DOHH2 (cell line): Measurements from ENCODE around the gene CYTH1.
A peak's percentile ranks its signal among the peaks of the same experiment; 100 is the strongest.

Experiments
- H3F3A ChIP-seq: fragments of 200-600 bp; sonication (generic), shearing (Covaris generic); 2 replicates; pipeline ENCODE4 v1.6.0; 2016; ENCODE audit warnings: antibody characterized with exemption, mild to moderate bottlenecking; ENCODE audit not compliant: control insufficient read depth, insufficient read depth
- H3K27ac ChIP-seq: fragments of 200-600 bp; sonication (generic); 2 replicates; pipeline ENCODE4 v1.5.1; 2014; ENCODE audit warnings: low read depth, mild to moderate bottlenecking, low read length, moderate library complexity
- H3K27me3 ChIP-seq: fragments of 200-600 bp; sonication (generic); 2 replicates; pipeline ENCODE4 v1.6.1; 2014; ENCODE audit warnings: mild to moderate bottlenecking, low read length, mixed read lengths; ENCODE audit not compliant: control insufficient read depth
- H3K36me3 ChIP-seq: fragments of 200-600 bp; sonication (generic); 2 replicates; pipeline ENCODE4 v1.6.1; 2014; ENCODE audit warnings: mild to moderate bottlenecking, low read length, moderate library complexity, mixed read lengths; ENCODE audit not compliant: control insufficient read depth
- H3K4me1 ChIP-seq: fragments of 200-600 bp; sonication (generic); 2 replicates; pipeline ENCODE4 v1.6.1; 2014; ENCODE audit warnings: mild to moderate bottlenecking, low read length, mixed read lengths; ENCODE audit not compliant: control insufficient read depth
- H3K4me2 ChIP-seq: fragments of 200-600 bp; sonication (generic); 2 replicates; pipeline ENCODE4 v1.6.0; 2014; ENCODE audit warnings: mild to moderate bottlenecking, low read length, moderate library complexity
- H3K4me3 ChIP-seq: fragments of 200-600 bp; sonication (generic); 2 replicates; pipeline ENCODE4 v1.5.1; 2014; ENCODE audit warnings: mild to moderate bottlenecking, low read length, mixed read lengths
- H3K79me2 ChIP-seq: fragments of 200-600 bp; sonication (generic); 2 replicates; pipeline ENCODE4 v1.6.1; 2014; ENCODE audit warnings: mild to moderate bottlenecking, low read length, mixed read lengths; ENCODE audit not compliant: control insufficient read depth
- H3K9me2 ChIP-seq: fragments of 200-600 bp; sonication (generic); replicated peaks from 2 replicates; pipeline ENCODE4 v1.6.1; 2014; ENCODE audit warnings: mild to moderate bottlenecking, low read length, mixed read lengths; ENCODE audit not compliant: control insufficient read depth
- H3K9me3 ChIP-seq: fragments of 200-600 bp; sonication (generic); 2 replicates; pipeline ENCODE4 v1.6.1; 2014; ENCODE audit warnings: antibody characterized with exemption, low read length, mixed read lengths; ENCODE audit not compliant: control insufficient read depth, insufficient read depth
- H4K20me1 ChIP-seq: fragments of 200-600 bp; sonication (generic); 2 replicates; pipeline ENCODE4 v1.6.0; 2014; ENCODE audit warnings: low read depth, mild to moderate bottlenecking, antibody characterized with exemption, low read length, moderate library complexity; ENCODE audit not compliant: control insufficient read depth, insufficient read depth
- EZH2phosphoT487 ChIP-seq: fragments of 200-600 bp; sonication (generic); IDR thresholded peaks from 2 replicates; pipeline ENCODE4 v1.6.1; 2017; ENCODE audit warnings: borderline replicate concordance, mild to moderate bottlenecking, antibody characterized with exemption, low read length, moderate library complexity, mixed read lengths
- TF ChIP-seq, protein P1 (sequence below): fragments of 200-600 bp; sonication (generic); IDR thresholded peaks from one replicate; pipeline ENCODE4 v1.5.1; 2014; ENCODE audit warnings: antibody characterized with exemption, mild to moderate bottlenecking, low read depth, low read length; ENCODE audit not compliant: poor library complexity, severe bottlenecking

CYTH1 gene

DNA sequence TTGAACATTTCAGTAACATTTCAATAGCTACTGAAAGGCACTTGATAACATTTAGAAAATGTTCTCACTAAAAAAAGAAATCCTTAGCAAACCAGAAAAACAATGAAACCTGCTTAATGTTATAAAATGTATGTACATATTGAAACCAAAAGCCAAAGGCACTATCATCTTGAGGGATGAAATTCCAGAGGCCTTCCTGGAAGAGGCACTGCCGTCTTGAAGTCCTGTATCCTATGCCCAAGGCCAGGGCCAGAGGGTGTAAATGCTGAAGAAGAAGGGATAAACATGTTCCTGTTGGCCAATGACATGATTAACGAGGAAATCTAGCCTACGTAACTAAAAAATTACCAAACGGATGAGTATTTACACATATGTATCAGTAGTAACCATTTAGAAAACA is 147.9 kb downstream of the CYTH1 start:
- TF ChIP-seq, protein P1, sequence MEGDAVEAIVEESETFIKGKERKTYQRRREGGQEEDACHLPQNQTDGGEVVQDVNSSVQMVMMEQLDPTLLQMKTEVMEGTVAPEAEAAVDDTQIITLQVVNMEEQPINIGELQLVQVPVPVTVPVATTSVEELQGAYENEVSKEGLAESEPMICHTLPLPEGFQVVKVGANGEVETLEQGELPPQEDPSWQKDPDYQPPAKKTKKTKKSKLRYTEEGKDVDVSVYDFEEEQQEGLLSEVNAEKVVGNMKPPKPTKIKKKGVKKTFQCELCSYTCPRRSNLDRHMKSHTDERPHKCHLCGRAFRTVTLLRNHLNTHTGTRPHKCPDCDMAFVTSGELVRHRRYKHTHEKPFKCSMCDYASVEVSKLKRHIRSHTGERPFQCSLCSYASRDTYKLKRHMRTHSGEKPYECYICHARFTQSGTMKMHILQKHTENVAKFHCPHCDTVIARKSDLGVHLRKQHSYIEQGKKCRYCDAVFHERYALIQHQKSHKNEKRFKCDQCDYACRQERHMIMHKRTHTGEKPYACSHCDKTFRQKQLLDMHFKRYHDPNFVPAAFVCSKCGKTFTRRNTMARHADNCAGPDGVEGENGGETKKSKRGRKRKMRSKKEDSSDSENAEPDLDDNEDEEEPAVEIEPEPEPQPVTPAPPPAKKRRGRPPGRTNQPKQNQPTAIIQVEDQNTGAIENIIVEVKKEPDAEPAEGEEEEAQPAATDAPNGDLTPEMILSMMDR: no peak
- no peak for TF ChIP-seq EZH2phosphoT487
- Histone ChIP-seq H3K4me1 (peaks cover 47% of the 10 kb centered on the region), H3K4me2 (no peak overlapping the region), H3K9me3 (no peaks in the 10 kb centered on the region), H3K79me2 (no peaks in the 10 kb centered on the region), H3K27ac (no peak overlapping the region), H3K27me3 (no peaks in the 10 kb centered on the region), H4K20me1 (no peaks in the 10 kb centered on the region), H3F3A (peaks cover 21% of the 10 kb centered on the region), H3K4me3 (no peak overlapping the region), H3K36me3 (no peaks in the 10 kb centered on the region), H3K9me2 (no peaks in the 10 kb centered on the region)

DNA sequence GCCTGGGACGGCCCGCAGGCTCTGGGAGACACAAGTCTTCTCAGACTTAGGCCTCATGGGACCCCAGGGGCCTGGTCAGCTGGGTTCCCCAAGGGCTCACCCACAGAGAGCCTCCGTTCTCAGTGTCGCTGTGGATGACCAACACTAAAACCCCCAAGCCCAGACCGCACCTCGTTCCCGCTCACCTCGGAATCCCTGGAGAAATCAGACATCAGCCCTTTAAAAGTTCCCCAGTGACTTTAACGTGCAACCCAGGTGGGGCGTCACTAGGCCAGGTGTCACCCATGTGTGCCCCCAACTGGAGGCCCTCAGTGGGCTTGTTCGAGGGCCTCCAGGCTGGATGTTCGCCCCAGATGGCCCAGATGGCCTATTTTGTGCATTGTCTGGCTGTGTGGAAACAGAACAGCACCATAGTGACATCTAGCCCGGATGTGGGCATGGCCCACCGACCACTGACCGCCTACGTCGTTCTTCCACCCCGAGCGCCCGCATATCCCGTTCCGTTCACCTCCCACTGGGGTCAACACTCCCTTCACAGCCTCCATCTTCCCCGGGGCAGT is 152.6 kb downstream of the CYTH1 start:
- no peaks in the 10 kb centered on the region for H4K20me1 ChIP-seq
- H3K4me1 ChIP-seq: peaks cover 52% of the 10 kb centered on the region
- H3F3A ChIP-seq: peaks cover 19% of the 10 kb centered on the region
- H3K36me3 ChIP-seq: no peaks in the 10 kb centered on the region
- no peaks in the 10 kb centered on the region for H3K27me3 ChIP-seq
- peak overlapping the region; percentile 95 for H3K27ac ChIP-seq
- TF ChIP-seq, protein P1: no peak
- no peak for TF ChIP-seq EZH2phosphoT487
- H3K4me2 ChIP-seq: peak overlapping the region; percentile 57
- no peaks in the 10 kb centered on the region for H3K79me2 ChIP-seq
- H3K9me2 ChIP-seq: no peaks in the 10 kb centered on the region
- H3K4me3 ChIP-seq: peak overlapping the region; percentile 48
- H3K9me3 ChIP-seq: no peaks in the 10 kb centered on the region

DNA sequence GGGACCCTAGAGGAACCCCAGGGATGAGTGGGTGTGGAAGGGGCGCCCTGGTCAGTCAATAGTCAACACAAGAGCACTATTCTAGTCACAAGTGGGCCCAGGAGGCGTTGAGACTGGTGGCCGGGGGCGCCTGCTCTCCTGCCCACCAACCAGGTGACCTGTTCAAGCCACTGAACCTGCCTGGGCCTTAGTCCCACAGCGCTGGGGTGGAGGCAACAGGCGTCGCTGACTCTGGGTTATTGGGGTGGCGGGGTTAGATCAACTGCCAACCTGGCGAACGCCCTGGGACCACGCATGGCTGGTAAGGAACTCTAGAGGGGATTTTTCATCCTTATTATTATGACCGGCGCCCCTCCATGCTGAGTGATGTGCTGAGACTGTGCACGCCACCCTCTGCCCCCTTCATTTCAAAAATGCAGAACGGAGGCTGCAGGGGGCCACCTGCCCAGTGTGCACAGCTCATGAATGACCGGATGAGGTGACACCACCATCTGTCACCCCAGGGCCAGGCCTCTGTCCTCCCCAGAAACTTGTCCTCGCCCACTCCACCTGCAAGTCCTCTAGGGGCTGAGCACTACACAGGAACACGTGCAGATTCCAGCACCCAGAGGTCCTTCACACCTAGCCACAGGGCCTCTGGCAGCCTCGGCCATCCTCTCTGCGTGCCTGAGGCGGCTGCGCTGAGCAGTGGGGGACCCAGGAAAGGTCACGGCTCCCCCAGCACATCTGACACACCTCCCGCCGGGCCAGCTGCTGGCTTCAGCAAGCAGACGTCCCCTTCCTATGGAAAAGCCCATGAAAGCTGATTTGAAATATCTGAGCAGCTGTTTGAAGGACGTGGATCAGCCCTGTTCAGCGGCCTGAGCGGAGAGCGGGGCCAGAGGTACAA is 153.3 kb downstream of the CYTH1 start:
- Histone ChIP-seq H3K27ac (no peak overlapping the region), H3K4me3 (no peak overlapping the region), H3K36me3 (no peaks in the 10 kb centered on the region), H3K79me2 (no peaks in the 10 kb centered on the region), H3F3A (peaks cover 17% of the 10 kb centered on the region), H3K9me3 (no peaks in the 10 kb centered on the region), H3K4me2 (peak overlapping the region; percentile 13; the same call in 1 of the 2 replicates), H4K20me1 (no peaks in the 10 kb centered on the region), H3K9me2 (no peaks in the 10 kb centered on the region), H3K4me1 (peaks cover 59% of the 10 kb centered on the region), H3K27me3 (no peaks in the 10 kb centered on the region)
- no peak for TF ChIP-seq EZH2phosphoT487
- TF ChIP-seq, protein P1: no peak
